Endometrial microvascular endothelial cells (primary cell): ENCODE data around the gene LYZL6. TPM values are rescaled to one million over a fixed set of nuclear protein-coding genes. Genes with fewer than 3 reads are reported as not detected.

Experiments used
- in situ Hi-C: cut with HindIII; loops from 2 replicates; pipeline ENCODE4 v1.10.0; 2017; ENCODE audit warnings: low sequenced_read_pairs, low pct_unique_long_range_greater_than_20kb; ENCODE audit errors: inconsistent ontology term
- total RNA-seq: library from RNA; depleted of rRNA; stranded (reverse); fragments of >200 nt; gene quantifications from one replicate; pipeline ENCODE4 v1.2.3, GENCODE V29; 2015; ENCODE audit errors: inconsistent ontology term

LYZL6 gene
- not detected for total RNA-seq

GRCh38 chr17:35943537-35943936, at the start of gene LYZL6:
Gene LYZL6 (minus strand): TSS chr17:35943713. CDS start chr17:35939356, 4,357 bp downstream.
- in situ Hi-C loops: no loop called here

- in situ Hi-C loops: no loop called here
Measured at GRCh38 chr17:35991075-35991474, 47.6 kb upstream of the LYZL6 start.

GRCh38 chr17:35988164-35988563, 44.7 kb upstream of the LYZL6 start:
- in situ Hi-C loops: no loop called here

- in situ Hi-C loops: no loop called here
Measured at GRCh38 chr17:35986643-35987042, 43.1 kb upstream of the LYZL6 start, which contains the start of gene CCL14. Gene CCL14 (minus strand): TSS chr17:35986729. CDS start chr17:35986649, 80 bp downstream.

- in situ Hi-C loops: no loop called here
Measured at GRCh38 chr17:35984140-35984539, 40.6 kb upstream of the LYZL6 start.

- in situ Hi-C loops: no loop called here
Measured at GRCh38 chr17:35982409-35983191, 39.1 kb upstream of the LYZL6 start.

- in situ Hi-C loops: no loop called here
Measured at GRCh38 chr17:35981908-35982330, 38.4 kb upstream of the LYZL6 start.

- in situ Hi-C loops: no loop called here
Measured at GRCh38 chr17:35981246-35981645, 37.7 kb upstream of the LYZL6 start, which contains the start of gene CCL16. Gene CCL16 (minus strand): TSS chr17:35981497. CDS start chr17:35981420, 77 bp downstream.

- in situ Hi-C loops: no loop called here
Measured at GRCh38 chr17:35978346-35978745, 34.8 kb upstream of the LYZL6 start.

- in situ Hi-C loops: no loop called here
Measured at GRCh38 chr17:35977509-35977908, 34.0 kb upstream of the LYZL6 start.

- in situ Hi-C loops: no loop called here
Measured at GRCh38 chr17:35973333-35974260, 30.1 kb upstream of the LYZL6 start.

GRCh38 chr17:35972945-35973332, 29.4 kb upstream of the LYZL6 start:
- in situ Hi-C loops: no loop called here

GRCh38 chr17:35972535-35972934, 29.0 kb upstream of the LYZL6 start:
- in situ Hi-C loops: no loop called here

GRCh38 chr17:35972066-35972465, 28.6 kb upstream of the LYZL6 start:
- in situ Hi-C loops: no loop called here

GRCh38 chr17:35969558-35970380, 26.3 kb upstream of the LYZL6 start:
- in situ Hi-C loops: no loop called here

- in situ Hi-C loops: no loop called here
Measured at GRCh38 chr17:35968520-35969054, 25.1 kb upstream of the LYZL6 start.

GRCh38 chr17:35965272-35965671, 21.8 kb upstream of the LYZL6 start:
- in situ Hi-C loops: no loop called here

GRCh38 chr17:35963663-35964062, 20.1 kb upstream of the LYZL6 start:
- in situ Hi-C loops: no loop called here

- in situ Hi-C loops: no loop called here
Measured at GRCh38 chr17:35953720-35954119, 10.2 kb upstream of the LYZL6 start.
